Spleen (tissue), 11 donors: ENCODE data around the gene SAT2. TPM values are rescaled to one million over a fixed set of nuclear protein-coding genes. Genes with fewer than 3 reads are reported as not detected.
A peak's percentile ranks its signal among the peaks of the same experiment; 100 is the strongest.
"Not testable (repeated sequence)": the region's sequence is repeated elsewhere in the genome, so short reads cannot be mapped to it uniquely, and the experiment has no call there.

Experiments
- DNase-seq: peaks from one replicate; pipeline ENCODE4 v3.0.0-alpha.2; 2020
- H3K27ac ChIP-seq, 8 donors: fragments of 200-600 bp; sonication (generic) in 7 of 8; 1 replicate in 4 of 8; 2 replicates in 4 of 8; pipeline versions ENCODE4 v1.5.0 to v1.8.0; 2016 to 2021; ENCODE audit warnings: inconsistent platforms in 4 of 8, mild to moderate bottlenecking in 4 of 8, moderate library complexity in 1 of 8
- H3K27me3 ChIP-seq, 7 donors: fragments of 200-600 bp; sonication (generic) in 6 of 7; replicated peaks in 1 of 7; 1 replicate in 4 of 7; 2 replicates in 3 of 7; pipeline versions ENCODE4 v1.5.0 to v1.8.0; 2016 to 2021; ENCODE audit warnings: inconsistent platforms in 3 of 7, mild to moderate bottlenecking in 1 of 7
- H3K36me3 ChIP-seq, 6 donors: fragments of 200-600 bp; sonication (generic) in 5 of 6; 1 replicate in 4 of 6; 2 replicates in 2 of 6; pipeline versions ENCODE4 v1.5.0 to v1.8.0; 2016 to 2021; ENCODE audit warnings: inconsistent platforms in 2 of 6
- H3K4me1 ChIP-seq, 6 donors: fragments of 200-600 bp; sonication (generic) in 5 of 6; 1 replicate in 3 of 6; 2 replicates in 3 of 6; pipeline versions ENCODE4 v1.5.0 to v1.8.0; 2016 to 2021; ENCODE audit warnings: inconsistent platforms in 3 of 6
- H3K4me3 ChIP-seq, 8 donors: fragments of 200-600 bp; sonication (generic) in 7 of 8; 1 replicate in 4 of 8; 2 replicates in 4 of 8; pipeline versions ENCODE4 v1.5.0 to v1.8.0; 2016 to 2021; ENCODE audit warnings: inconsistent platforms in 4 of 8, mild to moderate bottlenecking in 4 of 8, moderate library complexity in 2 of 8
- H3K9me3 ChIP-seq, 8 donors: fragments of 200-600 bp; sonication (generic) in 7 of 8; 1 replicate in 4 of 8; 2 replicates in 4 of 8; pipeline versions ENCODE4 v1.5.0 to v1.8.0; 2016 to 2021; ENCODE audit warnings: inconsistent platforms in 4 of 8
- POLR2A ChIP-seq, 3 donors: fragments of 450-650 bp; IDR thresholded peaks; one replicate each; pipeline ENCODE4 v1.5.1; 2017; ENCODE audit warnings: antibody characterized with exemption in 3 of 3, mild to moderate bottlenecking in 1 of 3
- POLR2AphosphoS5 ChIP-seq, 3 donors: sonication (generic); formaldehyde crosslinking; IDR thresholded peaks; one replicate each; pipeline ENCODE4 v1.5.1; 2017; ENCODE audit warnings: antibody characterized with exemption in 3 of 3
- WGBS, 5 donors: extraction: QIAGEN DNeasy Blood & Tissue Kit in 3 of 5; methylation state at CpG; one replicate each; pipeline versions ENCODE4 v1.1.5 to v1.1.7; 2013 to 2018; 5-methylcytosine and 5-hydroxymethylcytosine counted together
- intact Hi-C: fragments of 100-400 bp; cut with DNase I; formaldehyde crosslinking; loops from one replicate; pipeline ENCODE4 v1.15.0; 2023; ENCODE audit warnings: low total_unique reads
- polyA plus RNA-seq, 3 donors: library from polyadenylated mRNA; stranded (reverse); fragments of 200-250 nt; gene quantifications; one replicate each; pipeline ENCODE4 v1.2.1, GENCODE V29; 2013
- total RNA-seq, 7 donors: library from RNA; depleted of rRNA in 3 of 7; stranded (reverse); fragments of >200 nt in 3 of 7; fragmentation: NEBNext Ultra II Directional in 4 of 7; extraction: Animal tissue kit (Norgen Biotek cat#: 25700) in 4 of 7; gene quantifications; one replicate each; pipeline versions ENCODE4 v1.1.0 to v1.2.1, GENCODE V29; 2016 to 2021
- TF ChIP-seq, protein P1 (sequence below), 11 experiments: fragments of 200-600 bp in 7 of 11; fragments of 450-650 bp in 4 of 11; sonication (generic) in 4 of 11; IDR thresholded peaks in 8 of 11; conservative IDR thresholded peaks in 3 of 11; 1 replicate in 7 of 11; 2 replicates in 4 of 11; pipeline versions ENCODE4 v1.4.0 to v1.8.0; 2016 to 2021; ENCODE audit warnings: antibody characterized with exemption in 11 of 11, inconsistent platforms in 4 of 11, mild to moderate bottlenecking in 1 of 11
- donor health status: healthy with polysubstance abuse.
- donor health status: DM: no; HTN: no; CAD: no; lungs with moderate emphysema.
- donor health status: DM: no; HTN: no; CAD: no.
- donor health status: Bipolar disorder and iron deficiency.
- donor health status: healthy.
- donor health status: DM: no; HTN: no; CAD: no.
- donor health status: DM: yes; HTN: yes; CAD: no.

SAT2 gene
- total and polyA plus RNA-seq, 10 donors = 65.1 to 229 (median 90.3) TPM

DNA sequence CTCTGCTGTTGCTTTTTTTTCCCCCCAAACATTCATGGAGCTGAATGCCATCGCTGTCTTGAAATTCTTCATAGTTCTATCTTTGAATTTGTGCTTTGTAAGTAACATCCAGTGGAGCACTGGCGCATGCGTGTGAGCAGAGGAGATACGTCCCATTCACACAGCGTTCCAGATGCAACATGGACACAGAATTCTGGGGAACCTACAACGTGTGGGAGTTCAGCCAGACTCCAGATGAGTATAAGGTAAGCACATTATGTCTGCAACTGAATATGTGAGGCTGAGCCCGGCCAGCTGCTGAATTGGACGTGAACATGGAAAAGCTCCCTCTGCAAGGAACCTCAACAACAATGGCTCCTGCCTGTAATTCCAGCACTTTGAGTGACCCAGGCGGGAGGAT, 18.8 kb upstream of the SAT2 start:
- intact Hi-C loops = no loop called here
- DNase-seq = no peak
- H3K4me1 ChIP-seq = peaks cover 8 to 29% (median 16%) of the 10 kb centered on the region in 6 donors
- H3K4me3 ChIP-seq = no peak overlapping the region
- H3K27ac ChIP-seq = no peak overlapping the region
- no peaks in the 10 kb centered on the region for H3K36me3 ChIP-seq
- TF ChIP-seq, protein P1, sequence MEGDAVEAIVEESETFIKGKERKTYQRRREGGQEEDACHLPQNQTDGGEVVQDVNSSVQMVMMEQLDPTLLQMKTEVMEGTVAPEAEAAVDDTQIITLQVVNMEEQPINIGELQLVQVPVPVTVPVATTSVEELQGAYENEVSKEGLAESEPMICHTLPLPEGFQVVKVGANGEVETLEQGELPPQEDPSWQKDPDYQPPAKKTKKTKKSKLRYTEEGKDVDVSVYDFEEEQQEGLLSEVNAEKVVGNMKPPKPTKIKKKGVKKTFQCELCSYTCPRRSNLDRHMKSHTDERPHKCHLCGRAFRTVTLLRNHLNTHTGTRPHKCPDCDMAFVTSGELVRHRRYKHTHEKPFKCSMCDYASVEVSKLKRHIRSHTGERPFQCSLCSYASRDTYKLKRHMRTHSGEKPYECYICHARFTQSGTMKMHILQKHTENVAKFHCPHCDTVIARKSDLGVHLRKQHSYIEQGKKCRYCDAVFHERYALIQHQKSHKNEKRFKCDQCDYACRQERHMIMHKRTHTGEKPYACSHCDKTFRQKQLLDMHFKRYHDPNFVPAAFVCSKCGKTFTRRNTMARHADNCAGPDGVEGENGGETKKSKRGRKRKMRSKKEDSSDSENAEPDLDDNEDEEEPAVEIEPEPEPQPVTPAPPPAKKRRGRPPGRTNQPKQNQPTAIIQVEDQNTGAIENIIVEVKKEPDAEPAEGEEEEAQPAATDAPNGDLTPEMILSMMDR (IDR thresholded peaks at IDR 0.05 in 8 of 11, conservative IDR thresholded peaks at IDR 0.05 in 3 of 11) = no peak
- no peak for TF ChIP-seq POLR2A (IDR thresholded peaks at IDR 0.05)
- no peak for TF ChIP-seq POLR2AphosphoS5 (IDR thresholded peaks at IDR 0.05)
- H3K27me3 ChIP-seq = peaks cover 0 to 57% (median 22%) of the 10 kb centered on the region in 7 donors
- no peaks in the 10 kb centered on the region for H3K9me3 ChIP-seq
- WGBS, 5 donors = 79 to 93% (median 88%) methylated on average over 8 to 9 of the region's 9 CpGs

DNA sequence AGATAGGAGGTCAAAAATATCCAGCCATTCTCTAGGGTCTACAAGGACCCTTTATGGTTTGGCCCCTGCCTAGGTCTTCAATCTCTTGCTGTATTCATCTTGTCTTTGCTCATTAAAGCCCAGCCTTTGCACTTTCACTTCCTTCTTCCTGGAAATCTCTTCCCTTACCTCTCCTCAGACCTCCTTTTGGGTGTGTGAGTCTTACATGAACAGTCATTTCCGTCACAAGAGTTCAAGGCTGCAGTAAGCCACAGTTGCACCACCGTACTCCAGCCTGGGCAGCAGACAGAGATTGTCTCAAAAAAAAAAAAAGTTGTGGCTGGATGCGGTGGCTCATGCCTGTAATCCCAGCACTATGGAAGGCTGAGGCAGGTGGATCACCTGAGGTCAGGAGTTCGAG, 17.2 kb upstream of the SAT2 start:
- TF ChIP-seq POLR2A (IDR thresholded peaks at IDR 0.05) (no peak), POLR2AphosphoS5 (IDR thresholded peaks at IDR 0.05) (no peak)
- TF ChIP-seq, protein P1 (IDR thresholded peaks at IDR 0.05 in 8 of 11, conservative IDR thresholded peaks at IDR 0.05 in 3 of 11) = no peak

DNA sequence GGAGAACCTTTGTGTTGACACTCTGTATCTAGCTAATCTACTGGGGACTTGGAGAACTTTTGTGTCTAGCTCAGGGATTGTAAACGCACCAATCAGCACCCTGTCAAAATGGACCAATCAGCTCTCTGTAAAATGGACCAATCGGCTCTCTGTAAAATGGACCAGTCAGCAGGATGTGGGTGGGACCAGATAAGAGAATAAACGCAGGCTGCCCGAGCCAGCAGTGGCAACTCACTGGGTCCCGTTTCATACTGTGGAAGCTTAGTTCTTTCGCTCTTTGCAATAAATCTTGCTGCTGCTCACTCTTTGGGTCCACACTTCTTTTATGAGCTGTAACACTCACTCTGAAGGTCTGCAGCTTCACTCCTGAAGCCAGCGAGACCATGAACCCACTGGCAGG, 14.0 kb upstream of the SAT2 start:
- H3K36me3 ChIP-seq, intact Hi-C loops, H3K4me3 ChIP-seq, H3K9me3 ChIP-seq, H3K27ac ChIP-seq, DNase-seq, H3K4me1 ChIP-seq: not testable (repeated sequence)
- H3K27me3 ChIP-seq = peaks cover 0 to 12% (median 0%) of the 10 kb centered on the region in 7 donors
- WGBS, 5 donors = 56 to 63% (median 60%) methylated on average over 7 of the region's 7 CpGs

More for the DNA sequence above, 17.2 kb upstream of the SAT2 start:
- peaks cover 0 to 12% (median 0%) of the 10 kb centered on the region in 6 donors for H3K4me1 ChIP-seq
- no peaks in the 10 kb centered on the region for H3K9me3 ChIP-seq
- DNase-seq = no peak
- intact Hi-C loops = no loop called here
- no peak overlapping the region for H3K4me3 ChIP-seq
- H3K27me3 ChIP-seq = peaks cover 0 to 40% (median 6%) of the 10 kb centered on the region in 7 donors
- H3K36me3 ChIP-seq = no peaks in the 10 kb centered on the region
- 59 to 70% (median 65%) methylated on average over 4 of the region's 4 CpGs for WGBS, 5 donors
- peak overlapping the region in 1 of 8 donors; percentile 26 for H3K27ac ChIP-seq

DNA sequence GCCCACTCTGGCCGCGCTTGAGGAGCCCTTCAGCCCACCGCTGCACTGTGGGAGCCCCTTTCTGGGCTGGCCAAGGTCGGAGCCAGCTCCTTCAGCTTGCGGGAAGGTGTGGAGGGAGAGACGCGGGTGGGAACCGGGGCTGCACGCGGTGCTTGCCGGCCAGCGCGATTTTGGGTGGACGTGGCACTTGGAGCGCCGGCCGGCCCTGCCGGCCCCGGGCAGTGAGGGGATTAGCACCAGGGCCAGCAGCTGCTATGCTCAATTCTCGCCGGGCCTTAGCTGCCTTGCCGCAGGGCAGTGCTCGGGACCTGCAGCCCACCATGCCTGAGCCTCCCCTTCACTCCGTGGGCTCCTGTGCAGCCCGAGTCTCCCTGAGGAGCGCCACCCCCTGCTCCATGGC, 13.2 kb upstream of the SAT2 start:
- 80 to 98% (median 95%) methylated on average over 3 to 26 of the region's 26 CpGs for WGBS, 5 donors
- no peak for DNase-seq
- Histone ChIP-seq H3K27ac (no peak overlapping the region), H3K4me1 (peaks cover 0 to 10% (median 0%) of the 10 kb centered on the region in 6 donors), H3K27me3 (peaks cover 0 to 12% (median 0%) of the 10 kb centered on the region in 7 donors), H3K36me3 (no peaks in the 10 kb centered on the region), H3K9me3 (no peaks in the 10 kb centered on the region), H3K4me3 (no peak overlapping the region)
- TF ChIP-seq POLR2AphosphoS5 (IDR thresholded peaks at IDR 0.05) (no peak), POLR2A (IDR thresholded peaks at IDR 0.05) (no peak)
- TF ChIP-seq, protein P1 (IDR thresholded peaks at IDR 0.05 in 8 of 11, conservative IDR thresholded peaks at IDR 0.05 in 3 of 11) = no peak
- intact Hi-C loops = no loop called here

DNA sequence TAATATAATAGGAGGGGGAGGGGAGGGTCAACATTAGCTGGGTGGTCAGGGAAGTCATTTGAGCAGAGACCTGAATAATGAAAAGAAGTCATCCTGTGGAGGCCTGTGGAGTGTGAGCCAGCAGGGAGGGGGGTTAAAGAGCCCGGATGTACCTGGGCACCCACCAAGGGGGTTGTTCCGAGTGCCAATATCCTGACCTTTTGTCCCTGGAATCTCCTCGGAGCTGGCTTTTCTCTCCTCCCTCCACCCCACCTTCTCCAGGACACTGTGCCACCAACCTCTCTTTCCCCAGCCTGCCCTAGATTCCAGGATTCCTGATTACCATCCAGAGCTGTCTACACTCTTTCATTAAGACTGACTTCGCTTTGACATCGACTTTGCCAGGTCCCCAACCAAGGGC, 8.5 kb upstream of the SAT2 start:
- peaks cover 0 to 9% (median 0%) of the 10 kb centered on the region in 7 donors for H3K27me3 ChIP-seq
- no peaks in the 10 kb centered on the region for H3K36me3 ChIP-seq
- H3K4me3 ChIP-seq = no peak overlapping the region
- peaks cover 0 to 7% (median 0%) of the 10 kb centered on the region in 6 donors for H3K4me1 ChIP-seq
- DNase-seq = no peak
- H3K9me3 ChIP-seq = no peaks in the 10 kb centered on the region
- intact Hi-C loops = no loop called here
- 69 to 83% (median 73%) methylated on average over 5 of the region's 5 CpGs for WGBS, 5 donors
- H3K27ac ChIP-seq = no peak overlapping the region
- TF ChIP-seq, protein P1 (IDR thresholded peaks at IDR 0.05 in 8 of 11, conservative IDR thresholded peaks at IDR 0.05 in 3 of 11) = no peak
- no peak for TF ChIP-seq POLR2A (IDR thresholded peaks at IDR 0.05)
- TF ChIP-seq POLR2AphosphoS5 (IDR thresholded peaks at IDR 0.05) = no peak
